HEK293 (cell line): ENCODE measurements around the gene P2RY13.

ENCODE experiments used
- CTCF ChIA-PET: fragments of 350-600 bp; formaldehyde crosslinking; extraction: SDS; loops from one replicate; lab custom pipeline; 2021; ENCODE audit warnings: antibody characterized with exemption; lab: Yijun Ruan, JAX
- POLR2A ChIA-PET: fragments of 300-600 bp; formaldehyde crosslinking; extraction: SDS; loops from one replicate; lab custom pipeline; 2020; ENCODE audit warnings: antibody characterized with exemption, inconsistent platforms; lab: Yijun Ruan, JAX
- H3K27ac ChIP-seq: fragments of 200-500 bp; sonication (Bioruptor generic); 2 replicates; pipeline ENCODE4 v1.5.1; 2014; ENCODE audit warnings: low read depth, low read length, control low read depth, inconsistent platforms; ENCODE audit errors: extremely low read depth
- H3K36me3 ChIP-seq, 2 experiments: fragments of 200-500 bp in 1 of 2; sonication (Bioruptor generic) in 1 of 2; 1 replicate in 1 of 2; 2 replicates in 1 of 2; pipeline ENCODE4 v1.5.1; 2014 to 2017; ENCODE audit warnings: inconsistent platforms in 2 of 2, low read length in 2 of 2; ENCODE audit not compliant: control insufficient read depth in 2 of 2, insufficient read depth in 1 of 2
- H3K4me1 ChIP-seq: fragments of 200-500 bp; sonication (Bioruptor generic); 2 replicates; pipeline ENCODE4 v1.5.1; 2014; ENCODE audit warnings: mild to moderate bottlenecking, low read length, inconsistent platforms; ENCODE audit not compliant: control insufficient read depth, insufficient read depth
- H3K4me3 ChIP-seq: 2 replicates; pipeline ENCODE4 v1.5.1; 2011; ENCODE audit warnings: low read depth, mild to moderate bottlenecking, control low read depth, low read length, moderate library complexity
- H3K9me3 ChIP-seq: fragments of 200-500 bp; sonication (Bioruptor generic); 2 replicates; pipeline ENCODE4 v1.5.1; 2014; ENCODE audit warnings: low read depth, low read length, inconsistent platforms; ENCODE audit not compliant: control insufficient read depth, insufficient read depth
- BCL11A ChIP-seq: fragments of 450-650 bp; formaldehyde crosslinking; IDR thresholded peaks from 2 replicates; pipeline ENCODE4 v1.5.1; 2016; ENCODE audit warnings: low read depth, missing biosample characterization, missing genetic modification characterization
- BCL11B ChIP-seq: fragments of 450-650 bp; formaldehyde crosslinking; IDR thresholded peaks from 2 replicates; pipeline ENCODE4 v1.5.1; 2016; ENCODE audit warnings: low read depth, missing biosample characterization, missing genetic modification characterization
- CTCF ChIP-seq: fragments of 450-650 bp; formaldehyde crosslinking; IDR thresholded peaks from 2 replicates; pipeline ENCODE4 v1.5.1; 2016; ENCODE audit warnings: missing biosample characterization, missing genetic modification characterization
- GLIS2 ChIP-seq: fragments of 450-650 bp; formaldehyde crosslinking; IDR thresholded peaks from 2 replicates; pipeline ENCODE4 v1.5.1; 2016; ENCODE audit warnings: missing biosample characterization, missing genetic modification characterization
- HOXD13 ChIP-seq: sonication (generic); formaldehyde crosslinking; IDR thresholded peaks from 2 replicates; pipeline ENCODE4 v1.8.0; 2022; ENCODE audit warnings: missing genetic modification reagents, borderline replicate concordance
- KLF7 ChIP-seq: fragments of 450-650 bp; formaldehyde crosslinking; IDR thresholded peaks from 2 replicates; pipeline ENCODE4 v1.5.1; 2016; ENCODE audit warnings: missing biosample characterization, missing genetic modification characterization, borderline replicate concordance
- PRDM1 ChIP-seq: fragments of 450-650 bp; formaldehyde crosslinking; IDR thresholded peaks from 2 replicates; pipeline ENCODE4; 2016; ENCODE audit warnings: missing biosample characterization, missing genetic modification characterization
- RBAK ChIP-seq: fragments of 450-650 bp; formaldehyde crosslinking; IDR thresholded peaks from 2 replicates; pipeline ENCODE4 v1.5.1; 2016; ENCODE audit warnings: missing biosample characterization, missing genetic modification characterization
- SP2 ChIP-seq: fragments of 450-650 bp; formaldehyde crosslinking; IDR thresholded peaks from 2 replicates; pipeline ENCODE4 v1.5.1; 2016; ENCODE audit warnings: missing biosample characterization, missing genetic modification characterization
- ZEB2 ChIP-seq: fragments of 450-650 bp; formaldehyde crosslinking; IDR thresholded peaks from 2 replicates; pipeline ENCODE4 v1.5.1; 2016; ENCODE audit warnings: missing biosample characterization, missing genetic modification characterization
- ZNF223 ChIP-seq: fragments of 450-650 bp; formaldehyde crosslinking; IDR thresholded peaks from 2 replicates; pipeline ENCODE4 v1.5.1; 2016; ENCODE audit warnings: missing biosample characterization, missing genetic modification characterization
- ZNF266 ChIP-seq: fragments of 450-650 bp; formaldehyde crosslinking; IDR thresholded peaks from 2 replicates; pipeline ENCODE4 v1.5.1; 2016; ENCODE audit warnings: missing biosample characterization, missing genetic modification characterization, low read depth
- ZNF274 ChIP-seq, 2 experiments: fragments of 200-500 bp in 1 of 2; fragments of 450-650 bp in 1 of 2; sonication (Bioruptor generic) in 1 of 2; formaldehyde crosslinking in 1 of 2; IDR thresholded peaks; 2 replicates each; pipeline versions ENCODE4 v1.5.1 to v1.6.1; 2014 to 2016; ENCODE audit warnings: borderline replicate concordance in 1 of 2, inconsistent platforms in 1 of 2, low read length in 1 of 2, missing biosample characterization in 1 of 2, missing genetic modification characterization in 1 of 2
- ZNF530 ChIP-seq: fragments of 450-650 bp; formaldehyde crosslinking; IDR thresholded peaks from 2 replicates; pipeline ENCODE4 v1.5.1; 2016; ENCODE audit warnings: low read depth, missing biosample characterization, missing genetic modification characterization
- ZNF549 ChIP-seq: fragments of 450-650 bp; IDR thresholded peaks from 2 replicates; pipeline ENCODE4 v1.5.1; 2018; ENCODE audit warnings: missing biosample characterization, missing genetic modification characterization, mild to moderate bottlenecking, inconsistent platforms, moderate library complexity
- ZNF558 ChIP-seq: fragments of 450-650 bp; formaldehyde crosslinking; IDR thresholded peaks from 2 replicates; pipeline ENCODE4 v1.5.1; 2016; ENCODE audit warnings: missing biosample characterization, missing genetic modification characterization
- ZNF580 ChIP-seq: fragments of 450-650 bp; formaldehyde crosslinking; IDR thresholded peaks from 2 replicates; pipeline ENCODE4 v1.5.1; 2016; ENCODE audit warnings: missing biosample characterization, missing genetic modification characterization
- ZNF600 ChIP-seq: fragments of 450-650 bp; formaldehyde crosslinking; IDR thresholded peaks from 2 replicates; pipeline ENCODE4 v1.5.1; 2016; ENCODE audit warnings: missing biosample characterization, missing genetic modification characterization
- ZNF624 ChIP-seq: fragments of 450-650 bp; formaldehyde crosslinking; IDR thresholded peaks from 2 replicates; pipeline ENCODE4 v1.5.1; 2017; ENCODE audit warnings: missing biosample characterization, missing genetic modification characterization
- ZNF658 ChIP-seq: fragments of 450-650 bp; formaldehyde crosslinking; IDR thresholded peaks from 2 replicates; pipeline ENCODE4; 2016; ENCODE audit warnings: missing biosample characterization, missing genetic modification characterization
- ZNF704 ChIP-seq: fragments of 450-650 bp; formaldehyde crosslinking; IDR thresholded peaks from 2 replicates; pipeline ENCODE4 v1.5.1; 2016; ENCODE audit warnings: missing biosample characterization, missing genetic modification characterization
- ZNF843 ChIP-seq: fragments of 450-650 bp; formaldehyde crosslinking; IDR thresholded peaks from 2 replicates; pipeline ENCODE4 v1.5.1; 2016; ENCODE audit warnings: missing biosample characterization, missing genetic modification characterization

P2RY13 gene

GRCh38 chr3:151305060-151305774, 24.1 kb downstream of the P2RY13 start (continued):
- TF ChIP-seq ZNF530 (tag by site-specific recombination) (no peak), CTCF (tag by site-specific recombination) (no peak), ZNF274 (IDR thresholded peaks at IDR 0.05; ENCODE audit: low read length) (no peak), ZNF274 (tag by site-specific recombination; IDR thresholded peaks at IDR 0.05; ENCODE audit: borderline replicate concordance) (no peak), ZNF266 (tag by site-specific recombination) (no peak)

GRCh38 chr3:151303751-151304150, 25.6 kb downstream of the P2RY13 start:
- H3K4me3 ChIP-seq, result no peak overlapping the region
- CTCF ChIA-PET, result interaction anchor here (0.7 to 1.7 kb wide), 3 partner anchors 12 to 1489 kb away, joined by 3 to 4 read pairs (median 3); no protein-coding TSS in a partner anchor
- H3K36me3 ChIP-seq, result no peaks in the 10 kb centered on the region
- no peak overlapping the region for H3K27ac ChIP-seq
- H3K4me1 ChIP-seq, result no peaks in the 10 kb centered on the region
- POLR2A ChIA-PET, result no interaction called here
- no peaks in the 10 kb centered on the region for H3K9me3 ChIP-seq
- TF ChIP-seq ZNF600 (tag by site-specific recombination), result no peak
- no peak for TF ChIP-seq ZNF658 (tag by site-specific recombination)
- no peak for TF ChIP-seq ZNF549 (tag by site-specific recombination)

- no peaks in the 10 kb centered on the region for H3K4me1 ChIP-seq
- ChIA-PET POLR2A (no interaction called here), CTCF (no interaction called here)
Observed at GRCh38 chr3:151301787-151302186, 27.6 kb downstream of the P2RY13 start.

GRCh38 chr3:151300539-151300938, 28.8 kb downstream of the P2RY13 start:
- H3K4me3 ChIP-seq, result no peak overlapping the region
- no peak for TF ChIP-seq PRDM1
- TF ChIP-seq, all 188 proteins: peak for 0
- Histone ChIP-seq H3K27ac (no peak overlapping the region), H3K36me3 (no peaks in the 10 kb centered on the region), H3K9me3 (no peaks in the 10 kb centered on the region), H3K4me1 (no peaks in the 10 kb centered on the region)
- POLR2A ChIA-PET, result no interaction called here
- CTCF ChIA-PET, result no interaction called here

More at GRCh38 chr3:151301787-151302186, 27.6 kb downstream of the P2RY13 start:
- Histone ChIP-seq H3K4me3 (no peak overlapping the region), H3K27ac (no peak overlapping the region), H3K36me3 (no peaks in the 10 kb centered on the region), H3K9me3 (no peaks in the 10 kb centered on the region)
- TF ChIP-seq ZNF266 (tag by site-specific recombination) (no peak), ZNF624 (tag by site-specific recombination) (no peak), ZEB2 (tag by site-specific recombination) (no peak), GLIS2 (tag by site-specific recombination) (no peak)

GRCh38 chr3:151299006-151299405, 30.3 kb downstream of the P2RY13 start:
- Histone ChIP-seq H3K36me3 (no peaks in the 10 kb centered on the region), H3K9me3 (no peaks in the 10 kb centered on the region), H3K4me3 (no peak overlapping the region), H3K4me1 (no peaks in the 10 kb centered on the region), H3K27ac (no peak overlapping the region)
- CTCF ChIA-PET, result no interaction called here
- POLR2A ChIA-PET, result no interaction called here
- TF ChIP-seq BCL11B (no peak), RBAK (no peak), KLF7 (tag by site-specific recombination) (no peak), ZNF580 (tag by site-specific recombination) (no peak), SP2 (no peak), BCL11A (tag by site-specific recombination) (no peak), HOXD13 (CRISPR knock-in tag) (no peak), ZNF843 (tag by site-specific recombination) (no peak), ZNF704 (no peak), ZNF223 (tag by site-specific recombination) (no peak), GLIS2 (tag by site-specific recombination) (no peak), ZNF558 (tag by site-specific recombination) (no peak)
